Astrocyte (in vitro differentiated cells and primary cell): Measurements from ENCODE around the gene GRAMD2A. TPM values are rescaled to one million over a fixed set of nuclear protein-coding genes. Genes with fewer than 3 reads are reported as not detected.

Experiments used
- DNase-seq: peaks from one replicate; pipeline ENCODE4 v3.0.0-alpha.2; 2010; ENCODE audit warnings: low read depth
- FAIRE-seq: peaks from 2 replicates; lab custom pipeline; 2011; peaks lifted over from hg19 to GRCh38; lab: Jason Lieb, UNC
- H2AFZ ChIP-seq: 2 replicates; pipeline ENCODE4 v1.6.0; 2012; ENCODE audit warnings: low read depth, low read length, inconsistent platforms
- H3K27ac ChIP-seq: 2 replicates; pipeline ENCODE4 v1.5.1; 2011; ENCODE audit warnings: low read depth, low read length, inconsistent platforms
- H3K27me3 ChIP-seq: 2 replicates; pipeline ENCODE4 v1.6.0; 2011; ENCODE audit warnings: low read length, inconsistent platforms; ENCODE audit not compliant: insufficient read depth
- H3K36me3 ChIP-seq: 2 replicates; pipeline ENCODE4 v1.5.1; 2011; ENCODE audit warnings: low read length, inconsistent platforms; ENCODE audit not compliant: insufficient read depth
- H3K4me1 ChIP-seq: 2 replicates; pipeline ENCODE4 v1.5.1; 2011; ENCODE audit warnings: low read length, inconsistent platforms; ENCODE audit not compliant: insufficient read depth
- H3K4me2 ChIP-seq: 2 replicates; pipeline ENCODE4 v1.6.0; 2012; ENCODE audit warnings: low read length, inconsistent platforms
- H3K4me3 ChIP-seq: 2 replicates; pipeline ENCODE4 v1.5.1; 2011; ENCODE audit warnings: low read depth, mild to moderate bottlenecking, low read length, inconsistent platforms; ENCODE audit not compliant: insufficient read depth
- H3K79me2 ChIP-seq: 2 replicates; pipeline ENCODE4 v1.6.0; 2012; ENCODE audit warnings: mild to moderate bottlenecking, low read length, inconsistent platforms; ENCODE audit not compliant: insufficient read depth
- H3K9ac ChIP-seq: 2 replicates; pipeline ENCODE4 v1.6.0; 2012; ENCODE audit warnings: mild to moderate bottlenecking, low read length, inconsistent platforms
- H3K9me3 ChIP-seq: 2 replicates; pipeline ENCODE4 v1.5.1; 2012; ENCODE audit warnings: low read depth, mild to moderate bottlenecking, low read length, inconsistent platforms; ENCODE audit not compliant: insufficient read depth
- H4K20me1 ChIP-seq: 2 replicates; pipeline ENCODE4 v1.6.0; 2012; ENCODE audit warnings: low read length, inconsistent platforms; ENCODE audit not compliant: insufficient read depth
- H3K27ac Mint-ChIP-seq: one replicate; pipeline ENCODE4 v1.8.0; 2021; ENCODE audit warnings: mild to moderate bottlenecking, mixed read lengths; ENCODE audit not compliant: unreplicated experiment
- H3K27me3 Mint-ChIP-seq: one replicate; pipeline ENCODE4 v1.8.0; 2021; ENCODE audit warnings: low read depth, mixed read lengths; ENCODE audit not compliant: unreplicated experiment
- H3K36me3 Mint-ChIP-seq: one replicate; pipeline ENCODE4 v1.8.0; 2021; ENCODE audit warnings: low read depth, mixed read lengths; ENCODE audit not compliant: unreplicated experiment
- H3K4me1 Mint-ChIP-seq: one replicate; pipeline ENCODE4 v1.8.0; 2021; ENCODE audit warnings: low read depth, mixed read lengths; ENCODE audit not compliant: unreplicated experiment
- H3K4me3 Mint-ChIP-seq: one replicate; pipeline ENCODE4 v1.8.0; 2021; ENCODE audit warnings: mild to moderate bottlenecking, moderate library complexity, mixed read lengths; ENCODE audit not compliant: unreplicated experiment
- H3K9me3 Mint-ChIP-seq: one replicate; pipeline ENCODE4 v1.8.0; 2021; ENCODE audit warnings: mild to moderate bottlenecking, mixed read lengths; ENCODE audit not compliant: unreplicated experiment
- CTCF ChIP-seq: IDR thresholded peaks from 2 replicates; pipeline ENCODE4 v1.5.1; 2011; ENCODE audit warnings: low read depth, mild to moderate bottlenecking, inconsistent platforms, low read length, moderate library complexity; ENCODE audit not compliant: insufficient read depth
- EZH2 ChIP-seq: IDR thresholded peaks from 2 replicates; pipeline ENCODE4 v1.6.1; 2012; ENCODE audit warnings: mild to moderate bottlenecking, low read length, inconsistent platforms; ENCODE audit not compliant: insufficient read depth
- total RNA-seq: library from RNA; stranded (reverse); gene quantifications from 2 replicates; pipeline ENCODE4 v1.2.1, GENCODE V29; 2021

GRAMD2A gene
- total RNA-seq, 1 donor from 2014 or later, result 0.68 TPM

- Mint-ChIP-seq H3K4me1 (peaks cover 40% of the 10 kb centered on the region), H3K27ac (peak overlapping the region; percentile 100), H3K36me3 (peaks cover 25% of the 10 kb centered on the region)
These were observed 39.7 kb upstream of the GRAMD2A start for GRCh38 chr15:72237029-72237852.

GRCh38 chr15:72236381-72237003 lies 38.9 kb upstream of the GRAMD2A start:
- FAIRE-seq (no peak), DNase-seq (no peak)
- Histone ChIP-seq H4K20me1 (no peaks in the 10 kb centered on the region), H3K9me3 (no peaks in the 10 kb centered on the region), H3K79me2 (peaks cover 20% of the 10 kb centered on the region), H3K27me3 (no peaks in the 10 kb centered on the region), H3K4me3 (peak overlapping the region; percentile 56), H2AFZ (no peak overlapping the region), H3K4me2 (peak overlapping the region; percentile 81), H3K9ac (peak overlapping the region; percentile 81), H3K36me3 (peaks cover 16% of the 10 kb centered on the region), H3K27ac (peak overlapping the region; percentile 98), H3K4me1 (peaks cover 31% of the 10 kb centered on the region)
- TF ChIP-seq CTCF (no peak), EZH2 (no peak)
- Mint-ChIP-seq H3K9me3 (no peaks in the 10 kb centered on the region), H3K4me1 (peaks cover 44% of the 10 kb centered on the region), H3K36me3 (peaks cover 19% of the 10 kb centered on the region), H3K27me3 (no peaks in the 10 kb centered on the region), H3K27ac (peak overlapping the region; percentile 100), H3K4me3 (peak overlapping the region; percentile 82)

More at GRCh38 chr15:72237029-72237852, 39.7 kb upstream of the GRAMD2A start:
- Histone ChIP-seq H3K36me3 (peaks cover 21% of the 10 kb centered on the region), H3K27ac (peak overlapping the region; percentile 98), H3K9me3 (no peaks in the 10 kb centered on the region), H3K4me1 (peaks cover 27% of the 10 kb centered on the region), H3K4me2 (peak overlapping the region; percentile 81), H2AFZ (no peak overlapping the region), H3K4me3 (peak overlapping the region; percentile 56), H3K27me3 (no peaks in the 10 kb centered on the region), H3K79me2 (peaks cover 17% of the 10 kb centered on the region), H3K9ac (peak overlapping the region; percentile 81), H4K20me1 (no peaks in the 10 kb centered on the region)
- Mint-ChIP-seq H3K9me3 (no peaks in the 10 kb centered on the region), H3K27me3 (no peaks in the 10 kb centered on the region), H3K4me3 (peak overlapping the region; percentile 82)
- FAIRE-seq (peak; percentile 90), DNase-seq (peak; percentile 97)
- TF ChIP-seq CTCF, result no peak
- no peak for TF ChIP-seq EZH2
